Uterus (tissue), 2 donors: ENCODE results near the gene DDX23.

Source experiments
- CTCF ChIP-seq, 4 experiments: fragments of 200-600 bp in 2 of 4; fragments of 450-650 bp in 2 of 4; sonication (generic) in 2 of 4; IDR thresholded peaks; one replicate each; pipeline ENCODE4 v1.5.1; 2016 to 2019; ENCODE audit warnings: antibody characterized with exemption in 4 of 4, mild to moderate bottlenecking in 2 of 4, moderate library complexity in 1 of 4
- POLR2A ChIP-seq, 2 donors: fragments of 450-650 bp; IDR thresholded peaks; one replicate each; pipeline ENCODE4 v1.6.1; 2016; ENCODE audit warnings: antibody characterized with exemption in 2 of 2, mild to moderate bottlenecking in 1 of 2, moderate library complexity in 1 of 2

GRCh38 chr12:48858043-48858442, 6.1 kb upstream of the DDX23 start:
- TF ChIP-seq CTCF (IDR thresholded peaks at IDR 0.05) = no peak
- TF ChIP-seq POLR2A (IDR thresholded peaks at IDR 0.05) = no peak
